DOHH2 (cell line): ENCODE measurements around the gene IQSEC1.
A peak's percentile ranks its signal among the peaks of the same experiment; 100 is the strongest.

Source experiments
- H3F3A ChIP-seq: fragments of 200-600 bp; sonication (generic), shearing (Covaris generic); 2 replicates; pipeline ENCODE4 v1.6.0; 2016; ENCODE audit warnings: antibody characterized with exemption, mild to moderate bottlenecking; ENCODE audit not compliant: control insufficient read depth, insufficient read depth
- H3K27ac ChIP-seq: fragments of 200-600 bp; sonication (generic); 2 replicates; pipeline ENCODE4 v1.5.1; 2014; ENCODE audit warnings: low read depth, mild to moderate bottlenecking, low read length, moderate library complexity
- H3K27me3 ChIP-seq: fragments of 200-600 bp; sonication (generic); 2 replicates; pipeline ENCODE4 v1.6.1; 2014; ENCODE audit warnings: mild to moderate bottlenecking, low read length, mixed read lengths; ENCODE audit not compliant: control insufficient read depth
- H3K36me3 ChIP-seq: fragments of 200-600 bp; sonication (generic); 2 replicates; pipeline ENCODE4 v1.6.1; 2014; ENCODE audit warnings: mild to moderate bottlenecking, low read length, moderate library complexity, mixed read lengths; ENCODE audit not compliant: control insufficient read depth
- H3K4me1 ChIP-seq: fragments of 200-600 bp; sonication (generic); 2 replicates; pipeline ENCODE4 v1.6.1; 2014; ENCODE audit warnings: mild to moderate bottlenecking, low read length, mixed read lengths; ENCODE audit not compliant: control insufficient read depth
- H3K4me2 ChIP-seq: fragments of 200-600 bp; sonication (generic); 2 replicates; pipeline ENCODE4 v1.6.0; 2014; ENCODE audit warnings: mild to moderate bottlenecking, low read length, moderate library complexity
- H3K4me3 ChIP-seq: fragments of 200-600 bp; sonication (generic); 2 replicates; pipeline ENCODE4 v1.5.1; 2014; ENCODE audit warnings: mild to moderate bottlenecking, low read length, mixed read lengths
- H3K79me2 ChIP-seq: fragments of 200-600 bp; sonication (generic); 2 replicates; pipeline ENCODE4 v1.6.1; 2014; ENCODE audit warnings: mild to moderate bottlenecking, low read length, mixed read lengths; ENCODE audit not compliant: control insufficient read depth
- H3K9me2 ChIP-seq: fragments of 200-600 bp; sonication (generic); replicated peaks from 2 replicates; pipeline ENCODE4 v1.6.1; 2014; ENCODE audit warnings: mild to moderate bottlenecking, low read length, mixed read lengths; ENCODE audit not compliant: control insufficient read depth
- H3K9me3 ChIP-seq: fragments of 200-600 bp; sonication (generic); 2 replicates; pipeline ENCODE4 v1.6.1; 2014; ENCODE audit warnings: antibody characterized with exemption, low read length, mixed read lengths; ENCODE audit not compliant: control insufficient read depth, insufficient read depth
- H4K20me1 ChIP-seq: fragments of 200-600 bp; sonication (generic); 2 replicates; pipeline ENCODE4 v1.6.0; 2014; ENCODE audit warnings: low read depth, mild to moderate bottlenecking, antibody characterized with exemption, low read length, moderate library complexity; ENCODE audit not compliant: control insufficient read depth, insufficient read depth
- EZH2phosphoT487 ChIP-seq: fragments of 200-600 bp; sonication (generic); IDR thresholded peaks from 2 replicates; pipeline ENCODE4 v1.6.1; 2017; ENCODE audit warnings: borderline replicate concordance, mild to moderate bottlenecking, antibody characterized with exemption, low read length, moderate library complexity, mixed read lengths
- TF ChIP-seq, protein P1 (sequence below): fragments of 200-600 bp; sonication (generic); IDR thresholded peaks from one replicate; pipeline ENCODE4 v1.5.1; 2014; ENCODE audit warnings: antibody characterized with exemption, mild to moderate bottlenecking, low read depth, low read length; ENCODE audit not compliant: poor library complexity, severe bottlenecking

Gene IQSEC1

DNA sequence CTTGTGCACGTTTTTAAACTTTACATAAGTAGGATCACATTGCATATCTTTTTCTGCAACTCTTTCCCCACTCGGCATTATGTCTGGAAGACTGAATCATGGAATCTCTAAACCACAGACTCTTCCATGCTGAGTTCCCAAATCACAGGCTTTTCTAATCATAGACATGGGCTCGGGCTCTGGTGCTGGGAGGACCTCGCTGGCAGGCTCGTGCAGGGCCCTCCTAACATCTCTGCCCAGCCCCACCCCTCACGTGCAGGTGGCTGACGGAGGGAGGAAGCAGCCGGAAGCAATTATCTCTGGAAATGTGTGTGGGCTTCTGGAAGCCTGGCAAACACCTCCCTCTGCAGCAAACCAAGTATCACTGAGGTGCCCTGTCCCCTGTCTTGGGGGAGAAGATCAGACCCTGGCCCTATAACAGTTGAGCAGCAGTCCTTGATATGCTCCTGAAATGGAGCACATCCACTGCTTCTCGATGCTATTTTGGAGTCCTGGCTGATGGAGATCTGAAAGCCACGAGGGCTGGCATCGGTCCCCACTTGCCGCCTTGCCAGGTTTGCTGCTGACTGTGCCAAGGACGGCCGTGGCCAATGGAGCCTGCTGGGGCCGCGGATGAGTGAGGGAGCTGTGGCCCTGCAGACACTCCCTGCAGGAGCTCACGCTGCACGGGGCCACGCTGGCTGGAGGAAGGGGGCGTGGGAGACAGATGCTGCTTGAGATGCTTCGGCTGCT lies 4.4 kb upstream of the IQSEC1 start:
- no peak for TF ChIP-seq EZH2phosphoT487
- TF ChIP-seq, protein P1, sequence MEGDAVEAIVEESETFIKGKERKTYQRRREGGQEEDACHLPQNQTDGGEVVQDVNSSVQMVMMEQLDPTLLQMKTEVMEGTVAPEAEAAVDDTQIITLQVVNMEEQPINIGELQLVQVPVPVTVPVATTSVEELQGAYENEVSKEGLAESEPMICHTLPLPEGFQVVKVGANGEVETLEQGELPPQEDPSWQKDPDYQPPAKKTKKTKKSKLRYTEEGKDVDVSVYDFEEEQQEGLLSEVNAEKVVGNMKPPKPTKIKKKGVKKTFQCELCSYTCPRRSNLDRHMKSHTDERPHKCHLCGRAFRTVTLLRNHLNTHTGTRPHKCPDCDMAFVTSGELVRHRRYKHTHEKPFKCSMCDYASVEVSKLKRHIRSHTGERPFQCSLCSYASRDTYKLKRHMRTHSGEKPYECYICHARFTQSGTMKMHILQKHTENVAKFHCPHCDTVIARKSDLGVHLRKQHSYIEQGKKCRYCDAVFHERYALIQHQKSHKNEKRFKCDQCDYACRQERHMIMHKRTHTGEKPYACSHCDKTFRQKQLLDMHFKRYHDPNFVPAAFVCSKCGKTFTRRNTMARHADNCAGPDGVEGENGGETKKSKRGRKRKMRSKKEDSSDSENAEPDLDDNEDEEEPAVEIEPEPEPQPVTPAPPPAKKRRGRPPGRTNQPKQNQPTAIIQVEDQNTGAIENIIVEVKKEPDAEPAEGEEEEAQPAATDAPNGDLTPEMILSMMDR: no peak
- peaks cover 44% of the 10 kb centered on the region for H3K27me3 ChIP-seq

GRCh38 chr3:13075986-13076654 lies 2.9 kb upstream of the IQSEC1 start:
- peaks cover 47% of the 10 kb centered on the region for H3K4me1 ChIP-seq
- no peaks in the 10 kb centered on the region for H3F3A ChIP-seq
- no peak overlapping the region for H3K4me3 ChIP-seq
- peaks cover 48% of the 10 kb centered on the region for H3K27me3 ChIP-seq
- no peaks in the 10 kb centered on the region for H4K20me1 ChIP-seq
- no peaks in the 10 kb centered on the region for H3K9me2 ChIP-seq
- TF ChIP-seq, protein P1: no peak
- TF ChIP-seq EZH2phosphoT487: no peak
- no peaks in the 10 kb centered on the region for H3K79me2 ChIP-seq
- H3K4me2 ChIP-seq: no peak overlapping the region
- H3K9me3 ChIP-seq: no peaks in the 10 kb centered on the region
- H3K27ac ChIP-seq: no peak overlapping the region
- H3K36me3 ChIP-seq: no peaks in the 10 kb centered on the region

More for the DNA sequence above, 4.4 kb upstream of the IQSEC1 start:
- no peak overlapping the region; the same call in 1 of the 2 replicates for H3K4me3 ChIP-seq
- H3K4me2 ChIP-seq: peak overlapping the region; percentile 48
- H3K79me2 ChIP-seq: no peaks in the 10 kb centered on the region
- no peaks in the 10 kb centered on the region for H3K36me3 ChIP-seq
- no peaks in the 10 kb centered on the region for H3K9me2 ChIP-seq
- no peaks in the 10 kb centered on the region for H4K20me1 ChIP-seq
- H3K4me1 ChIP-seq: peaks cover 32% of the 10 kb centered on the region
- no peaks in the 10 kb centered on the region for H3K9me3 ChIP-seq
- H3F3A ChIP-seq: no peaks in the 10 kb centered on the region
- H3K27ac ChIP-seq: no peak overlapping the region

GRCh38 chr3:13075318-13075717 lies 2.1 kb upstream of the IQSEC1 start:
- Histone ChIP-seq H3K9me2 (no peaks in the 10 kb centered on the region), H3K4me1 (peaks cover 55% of the 10 kb centered on the region), H3K36me3 (no peaks in the 10 kb centered on the region), H3K79me2 (no peaks in the 10 kb centered on the region), H3K4me3 (no peak overlapping the region), H3K4me2 (no peak overlapping the region), H3F3A (no peaks in the 10 kb centered on the region), H3K9me3 (no peaks in the 10 kb centered on the region), H3K27ac (no peak overlapping the region), H3K27me3 (peaks cover 48% of the 10 kb centered on the region), H4K20me1 (no peaks in the 10 kb centered on the region)
- TF ChIP-seq, protein P1: no peak
- TF ChIP-seq EZH2phosphoT487: no peak
